HepG2 (cell line): Measurements from ENCODE around the gene THAP9. TPM values are rescaled to one million over a fixed set of nuclear protein-coding genes. Genes with fewer than 3 reads are reported as not detected.

ENCODE experiments used
- BHLHE40 ChIP-seq: IDR thresholded peaks from 2 replicates; pipeline ENCODE4 v1.6.1; 2011; ENCODE audit warnings: low read length, improper control_type of control experiment
- JDP2 ChIP-seq: sonication (generic); formaldehyde crosslinking; IDR thresholded peaks from 2 replicates; pipeline ENCODE4 v1.8.1; 2022; ENCODE audit warnings: missing genetic modification reagents, borderline replicate concordance
- LCORL ChIP-seq, 2 experiments: fragments of 450-650 bp in 1 of 2; sonication (generic) in 1 of 2; formaldehyde crosslinking in 1 of 2; IDR thresholded peaks; 2 replicates each; pipeline versions ENCODE4 v1.5.0 to v1.6.1; 2017 to 2020; ENCODE audit warnings: antibody characterized with exemption in 1 of 2, missing genetic modification reagents in 1 of 2
- NFRKB ChIP-seq: fragments of 450-650 bp; IDR thresholded peaks from 2 replicates; pipeline ENCODE4 v1.6.1; 2017
- SPEN ChIP-seq: sonication (generic); formaldehyde crosslinking; IDR thresholded peaks from 2 replicates; pipeline ENCODE4 v1.5.1; 2020; ENCODE audit warnings: low read depth, mild to moderate bottlenecking, missing genetic modification reagents
- ZNF101 ChIP-seq: sonication (generic); formaldehyde crosslinking; IDR thresholded peaks from 2 replicates; pipeline ENCODE4 v1.4.0; 2020; ENCODE audit warnings: mild to moderate bottlenecking, low read depth, missing genetic modification reagents, borderline replicate concordance
- ZNF30 ChIP-seq: sonication (generic); formaldehyde crosslinking; IDR thresholded peaks from 2 replicates; pipeline ENCODE4 v1.5.0; 2020; ENCODE audit warnings: mild to moderate bottlenecking, missing genetic modification reagents
- ZNF441 ChIP-seq: sonication (generic); formaldehyde crosslinking; IDR thresholded peaks from 2 replicates; pipeline ENCODE4 v1.7.0; 2021; ENCODE audit warnings: missing genetic modification reagents, borderline replicate concordance
- ZNF841 ChIP-seq: sonication (generic); formaldehyde crosslinking; IDR thresholded peaks from 2 replicates; pipeline ENCODE4 v1.8.1; 2023; ENCODE audit warnings: missing genetic modification reagents, borderline replicate concordance
- polyA plus RNA-seq, 8 experiments: library from polyadenylated mRNA; depleted of rRNA in 3 of 8; stranded (reverse) in 7 of 8; unstranded in 1 of 8; fragments of >200 nt; fragmentation: Illumina TruSeq in 4 of 8; extraction: Trizol in 4 of 8; gene quantifications; 2 replicates each; pipeline versions ENCODE4 v1.2.1 to v1.2.3, GENCODE V29; 2011 to 2016; ENCODE audit warnings: low read depth in 4 of 8, missing spikeins in 1 of 8, mixed read lengths in 1 of 8; ENCODE audit not compliant: insufficient read depth in 1 of 8
- total RNA-seq, 5 experiments: library from RNA; depleted of rRNA; stranded (reverse); fragments of >200 nt; fragmentation: Illumina TruSeq; extraction: Trizol; gene quantifications; 2 replicates each; pipeline ENCODE4 v1.2.3, GENCODE V29; 2016; ENCODE audit warnings: low read depth in 1 of 5
- TF ChIP-seq, protein P1 (sequence below): sonication (generic); formaldehyde crosslinking; IDR thresholded peaks from 2 replicates; pipeline ENCODE4 v1.9.0; 2021; ENCODE audit warnings: mild to moderate bottlenecking, missing genetic modification reagents
- TF ChIP-seq, protein P2 (sequence below): sonication (generic); formaldehyde crosslinking; IDR thresholded peaks from 2 replicates; pipeline ENCODE4 v1.4.0; 2020; ENCODE audit warnings: missing genetic modification reagents, mild to moderate bottlenecking, borderline replicate concordance
- TF ChIP-seq, protein P3 (sequence below): sonication (generic); formaldehyde crosslinking; IDR thresholded peaks from 2 replicates; pipeline ENCODE4 v1.4.0; 2020; ENCODE audit warnings: missing genetic modification reagents
- TF ChIP-seq, protein P4 (sequence below), 2 experiments: sonication (generic) in 1 of 2; formaldehyde crosslinking in 1 of 2; IDR thresholded peaks; 2 replicates each; pipeline versions ENCODE4 v1.4.0 to v1.6.1; 2016 to 2020; ENCODE audit warnings: borderline replicate concordance in 1 of 2, low read depth in 1 of 2, mild to moderate bottlenecking in 1 of 2, missing genetic modification reagents in 1 of 2

The THAP9 gene
- total and polyA plus RNA-seq, 2 of the 13 experiments (the other 11 are each of a cell fraction or from before 2014, with no cell fraction given): 6.0 to 7.2 TPM

DNA sequence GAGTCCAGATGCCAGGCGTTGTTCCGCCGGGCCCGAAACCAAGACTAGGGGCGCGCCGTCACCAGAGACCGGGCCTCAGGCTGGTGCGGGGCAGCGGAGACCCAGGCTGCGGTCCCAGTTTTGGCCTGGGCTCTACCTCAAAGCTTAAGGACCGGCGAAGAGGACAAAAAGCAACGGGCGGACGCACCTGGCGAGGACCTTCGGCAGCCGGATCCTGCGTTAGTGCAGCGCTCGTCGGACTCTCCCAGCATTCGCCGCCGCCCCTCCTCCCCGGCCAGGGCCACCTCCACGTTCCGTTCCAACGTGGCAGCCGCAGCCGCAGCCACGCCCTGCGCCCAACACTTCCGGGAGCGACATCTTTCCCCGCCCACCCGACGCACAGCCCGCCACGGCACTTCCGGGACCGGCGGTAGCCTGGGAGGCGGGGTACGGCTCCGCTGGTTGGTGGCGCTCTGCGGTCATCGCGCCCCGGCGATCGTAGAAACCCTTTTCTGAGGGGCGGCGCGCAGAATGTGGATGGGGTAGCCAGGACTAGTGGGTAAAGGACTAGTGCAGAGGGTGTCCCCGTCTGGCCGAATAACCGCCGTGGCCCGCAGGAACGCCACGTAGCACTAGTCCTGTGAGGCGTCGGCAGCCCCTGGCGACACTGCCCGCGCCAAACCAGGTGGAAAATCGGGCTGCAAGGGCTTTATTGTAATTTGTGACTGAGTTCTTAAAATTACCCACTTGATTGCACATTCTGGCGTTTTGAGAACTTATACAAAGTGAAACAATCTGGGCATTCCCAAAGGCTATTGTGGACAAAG lies 9.4 kb upstream of the THAP9 start, which contains the start of gene SEC31A (continued):
- TF ChIP-seq, protein P1, sequence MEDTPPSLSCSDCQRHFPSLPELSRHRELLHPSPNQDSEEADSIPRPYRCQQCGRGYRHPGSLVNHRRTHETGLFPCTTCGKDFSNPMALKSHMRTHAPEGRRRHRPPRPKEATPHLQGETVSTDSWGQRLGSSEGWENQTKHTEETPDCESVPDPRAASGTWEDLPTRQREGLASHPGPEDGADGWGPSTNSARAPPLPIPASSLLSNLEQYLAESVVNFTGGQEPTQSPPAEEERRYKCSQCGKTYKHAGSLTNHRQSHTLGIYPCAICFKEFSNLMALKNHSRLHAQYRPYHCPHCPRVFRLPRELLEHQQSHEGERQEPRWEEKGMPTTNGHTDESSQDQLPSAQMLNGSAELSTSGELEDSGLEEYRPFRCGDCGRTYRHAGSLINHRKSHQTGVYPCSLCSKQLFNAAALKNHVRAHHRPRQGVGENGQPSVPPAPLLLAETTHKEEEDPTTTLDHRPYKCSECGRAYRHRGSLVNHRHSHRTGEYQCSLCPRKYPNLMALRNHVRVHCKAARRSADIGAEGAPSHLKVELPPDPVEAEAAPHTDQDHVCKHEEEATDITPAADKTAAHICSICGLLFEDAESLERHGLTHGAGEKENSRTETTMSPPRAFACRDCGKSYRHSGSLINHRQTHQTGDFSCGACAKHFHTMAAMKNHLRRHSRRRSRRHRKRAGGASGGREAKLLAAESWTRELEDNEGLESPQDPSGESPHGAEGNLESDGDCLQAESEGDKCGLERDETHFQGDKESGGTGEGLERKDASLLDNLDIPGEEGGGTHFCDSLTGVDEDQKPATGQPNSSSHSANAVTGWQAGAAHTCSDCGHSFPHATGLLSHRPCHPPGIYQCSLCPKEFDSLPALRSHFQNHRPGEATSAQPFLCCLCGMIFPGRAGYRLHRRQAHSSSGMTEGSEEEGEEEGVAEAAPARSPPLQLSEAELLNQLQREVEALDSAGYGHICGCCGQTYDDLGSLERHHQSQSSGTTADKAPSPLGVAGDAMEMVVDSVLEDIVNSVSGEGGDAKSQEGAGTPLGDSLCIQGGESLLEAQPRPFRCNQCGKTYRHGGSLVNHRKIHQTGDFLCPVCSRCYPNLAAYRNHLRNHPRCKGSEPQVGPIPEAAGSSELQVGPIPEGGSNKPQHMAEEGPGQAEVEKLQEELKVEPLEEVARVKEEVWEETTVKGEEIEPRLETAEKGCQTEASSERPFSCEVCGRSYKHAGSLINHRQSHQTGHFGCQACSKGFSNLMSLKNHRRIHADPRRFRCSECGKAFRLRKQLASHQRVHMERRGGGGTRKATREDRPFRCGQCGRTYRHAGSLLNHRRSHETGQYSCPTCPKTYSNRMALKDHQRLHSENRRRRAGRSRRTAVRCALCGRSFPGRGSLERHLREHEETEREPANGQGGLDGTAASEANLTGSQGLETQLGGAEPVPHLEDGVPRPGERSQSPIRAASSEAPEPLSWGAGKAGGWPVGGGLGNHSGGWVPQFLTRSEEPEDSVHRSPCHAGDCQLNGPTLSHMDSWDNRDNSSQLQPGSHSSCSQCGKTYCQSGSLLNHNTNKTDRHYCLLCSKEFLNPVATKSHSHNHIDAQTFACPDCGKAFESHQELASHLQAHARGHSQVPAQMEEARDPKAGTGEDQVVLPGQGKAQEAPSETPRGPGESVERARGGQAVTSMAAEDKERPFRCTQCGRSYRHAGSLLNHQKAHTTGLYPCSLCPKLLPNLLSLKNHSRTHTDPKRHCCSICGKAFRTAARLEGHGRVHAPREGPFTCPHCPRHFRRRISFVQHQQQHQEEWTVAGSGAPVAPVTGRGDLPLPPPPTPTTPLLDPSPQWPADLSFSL (CRISPR knock-in tag): peak; percentile 6; the same call in 1 of the 2 replicates
- peak; percentile 85; the same call in 1 of the 2 replicates for TF ChIP-seq ZNF441 (CRISPR knock-in tag)
- peak; percentile 97 for TF ChIP-seq SPEN (CRISPR knock-in tag)
- no peak for TF ChIP-seq ZNF841 (CRISPR knock-in tag)
- TF ChIP-seq NFRKB: no peak
- no peak for TF ChIP-seq ZNF101
- no peak for TF ChIP-seq LCORL (IDR thresholded peaks at IDR 0.05)
- TF ChIP-seq LCORL (CRISPR knock-in tag; IDR thresholded peaks at IDR 0.05): peak; percentile 60
- TF ChIP-seq, protein P2, sequence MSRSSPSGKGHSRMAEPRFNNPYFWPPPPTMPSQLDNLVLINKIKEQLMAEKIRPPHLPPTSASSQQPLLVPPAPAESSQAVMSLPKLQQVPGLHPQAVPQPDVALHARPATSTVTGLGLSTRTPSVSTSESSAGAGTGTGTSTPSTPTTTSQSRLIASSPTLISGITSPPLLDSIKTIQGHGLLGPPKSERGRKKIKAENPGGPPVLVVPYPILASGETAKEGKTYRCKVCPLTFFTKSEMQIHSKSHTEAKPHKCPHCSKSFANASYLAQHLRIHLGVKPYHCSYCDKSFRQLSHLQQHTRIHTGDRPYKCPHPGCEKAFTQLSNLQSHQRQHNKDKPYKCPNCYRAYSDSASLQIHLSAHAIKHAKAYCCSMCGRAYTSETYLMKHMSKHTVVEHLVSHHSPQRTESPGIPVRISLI (CRISPR knock-in tag): peak; percentile 46; the same call in 1 of the 2 replicates
- TF ChIP-seq, protein P3, sequence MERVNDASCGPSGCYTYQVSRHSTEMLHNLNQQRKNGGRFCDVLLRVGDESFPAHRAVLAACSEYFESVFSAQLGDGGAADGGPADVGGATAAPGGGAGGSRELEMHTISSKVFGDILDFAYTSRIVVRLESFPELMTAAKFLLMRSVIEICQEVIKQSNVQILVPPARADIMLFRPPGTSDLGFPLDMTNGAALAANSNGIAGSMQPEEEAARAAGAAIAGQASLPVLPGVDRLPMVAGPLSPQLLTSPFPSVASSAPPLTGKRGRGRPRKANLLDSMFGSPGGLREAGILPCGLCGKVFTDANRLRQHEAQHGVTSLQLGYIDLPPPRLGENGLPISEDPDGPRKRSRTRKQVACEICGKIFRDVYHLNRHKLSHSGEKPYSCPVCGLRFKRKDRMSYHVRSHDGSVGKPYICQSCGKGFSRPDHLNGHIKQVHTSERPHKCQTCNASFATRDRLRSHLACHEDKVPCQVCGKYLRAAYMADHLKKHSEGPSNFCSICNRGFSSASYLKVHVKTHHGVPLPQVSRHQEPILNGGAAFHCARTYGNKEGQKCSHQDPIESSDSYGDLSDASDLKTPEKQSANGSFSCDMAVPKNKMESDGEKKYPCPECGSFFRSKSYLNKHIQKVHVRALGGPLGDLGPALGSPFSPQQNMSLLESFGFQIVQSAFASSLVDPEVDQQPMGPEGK: peak; percentile 75
- TF ChIP-seq, protein P4, sequence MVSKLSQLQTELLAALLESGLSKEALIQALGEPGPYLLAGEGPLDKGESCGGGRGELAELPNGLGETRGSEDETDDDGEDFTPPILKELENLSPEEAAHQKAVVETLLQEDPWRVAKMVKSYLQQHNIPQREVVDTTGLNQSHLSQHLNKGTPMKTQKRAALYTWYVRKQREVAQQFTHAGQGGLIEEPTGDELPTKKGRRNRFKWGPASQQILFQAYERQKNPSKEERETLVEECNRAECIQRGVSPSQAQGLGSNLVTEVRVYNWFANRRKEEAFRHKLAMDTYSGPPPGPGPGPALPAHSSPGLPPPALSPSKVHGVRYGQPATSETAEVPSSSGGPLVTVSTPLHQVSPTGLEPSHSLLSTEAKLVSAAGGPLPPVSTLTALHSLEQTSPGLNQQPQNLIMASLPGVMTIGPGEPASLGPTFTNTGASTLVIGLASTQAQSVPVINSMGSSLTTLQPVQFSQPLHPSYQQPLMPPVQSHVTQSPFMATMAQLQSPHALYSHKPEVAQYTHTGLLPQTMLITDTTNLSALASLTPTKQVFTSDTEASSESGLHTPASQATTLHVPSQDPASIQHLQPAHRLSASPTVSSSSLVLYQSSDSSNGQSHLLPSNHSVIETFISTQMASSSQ (IDR thresholded peaks at IDR 0.05; ENCODE audit: low read depth): no peak; the same call in 1 of the 2 replicates
- TF ChIP-seq, protein P4 (CRISPR knock-in tag; IDR thresholded peaks at IDR 0.05; ENCODE audit: borderline replicate concordance): peak; percentile 85
- TF ChIP-seq BHLHE40: peak; percentile 59
- no peak; the same call in 1 of the 2 replicates for TF ChIP-seq JDP2 (CRISPR knock-in tag)
- TF ChIP-seq ZNF30 (CRISPR knock-in tag): peak; percentile 80; the same call in 1 of the 2 replicates
